ENCODE data around the gene CEMP1. TPM values are rescaled to one million over a fixed set of nuclear protein-coding genes. Genes with fewer than 3 reads are reported as not detected.

The CEMP1 gene
- polyA plus RNA-seq, 1 of the 3 experiments (the other 2 are of a cell fraction), result not detected

DNA sequence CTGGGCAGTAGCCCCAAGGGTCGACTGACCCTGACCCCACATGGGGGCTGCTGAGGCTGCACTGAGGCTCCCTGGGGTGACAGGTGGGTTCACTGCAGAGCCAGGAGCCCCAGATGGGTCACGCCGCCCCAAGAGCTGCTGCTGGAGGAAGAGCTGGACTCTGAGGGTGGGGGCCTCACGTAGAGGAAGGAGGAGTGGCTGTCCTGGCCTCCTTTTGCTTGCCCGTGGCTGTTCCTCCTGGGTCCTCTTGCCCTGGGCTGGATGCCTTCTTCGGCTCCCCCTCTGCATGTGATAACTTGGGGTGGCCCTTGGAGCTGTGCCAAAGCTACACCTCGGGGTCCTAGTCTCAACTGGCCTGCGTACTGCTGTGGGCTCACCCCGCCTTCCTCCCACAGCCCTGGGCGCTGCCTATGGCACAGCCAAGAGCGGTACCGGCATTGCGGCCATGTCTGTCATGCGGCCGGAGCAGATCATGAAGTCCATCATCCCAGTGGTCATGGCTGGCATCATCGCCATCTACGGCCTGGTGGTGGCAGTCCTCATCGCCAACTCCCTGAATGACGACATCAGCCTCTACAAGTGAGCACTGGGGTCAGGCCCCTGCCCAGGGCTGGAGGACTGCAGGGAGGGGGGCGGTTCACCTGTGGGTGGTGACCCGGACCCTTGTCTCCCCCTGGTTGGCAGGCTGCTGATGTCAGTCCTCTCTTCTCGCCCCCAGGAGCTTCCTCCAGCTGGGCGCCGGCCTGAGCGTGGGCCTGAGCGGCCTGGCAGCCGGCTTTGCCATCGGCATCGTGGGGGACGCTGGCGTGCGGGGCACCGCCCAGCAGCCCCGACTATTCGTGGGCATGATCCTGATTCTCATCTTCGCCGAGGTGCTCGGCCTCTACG lies 12.1 kb downstream of the CEMP1 start:
- DNase-seq, result peak; percentile 55
- H4K20me1 ChIP-seq (ENCODE audit: insufficient read depth), result peaks cover 50% of the 10 kb centered on the region
- peaks cover 12 to 15% of the 10 kb centered on the region in 2 experiments for H3K36me3 ChIP-seq (replicated peaks in 1 of 2; ENCODE audit: control insufficient read depth in 1 of 2, insufficient read depth in 2 of 2, low read length in 1 of 2)
- peaks cover 12 to 34% of the 10 kb centered on the region in 2 experiments; a peak in 3 of 4 replicates for H3K4me1 ChIP-seq (ENCODE audit: control insufficient read depth in 1 of 2, insufficient read depth in 2 of 2, low read depth in 1 of 2, low read length in 1 of 2)
- 88% methylated on average over 17 of the region's 39 CpGs for WGBS (ENCODE audit: low lambda C conversion rate)
- no peaks in the 10 kb centered on the region for H3K9me2 ChIP-seq
- peak overlapping the region in 1 of 2 experiments; percentile 29; a peak in 1 of 4 replicates for H3K4me3 ChIP-seq (ENCODE audit: low read depth in 2 of 2, low read length in 1 of 2)
- POLR2A ChIA-PET, result interaction anchor here (1.1 kb wide), 1 partner anchor 50 kb away, joined by 4 read pairs; no protein-coding TSS in a partner anchor
- H3K9me3 ChIP-seq, result no peaks in the 10 kb centered on the region
- H3K4me2 ChIP-seq, result peak overlapping the region; percentile 52; the same call in 1 of the 2 replicates
- peaks cover 91% of the 10 kb centered on the region for H3K79me2 ChIP-seq (ENCODE audit: insufficient read depth)
- H3F3A ChIP-seq (replicated peaks; ENCODE audit: insufficient read depth), result peaks cover 7% of the 10 kb centered on the region
- CTCF ChIA-PET, result interaction anchor here (1.1 to 1.8 kb wide), 4 partner anchors 12 to 21 kb away, joined by 3 to 5 read pairs (median 4); partner anchors contain the start of gene CEMP1
- peak overlapping the region; percentile 65 to 87; a peak in 3 of 4 replicates for H3K27ac ChIP-seq (ENCODE audit: low read depth in 2 of 2, low read length in 1 of 2)
- H3K9ac ChIP-seq, result no peak overlapping the region; the same call in 1 of the 2 replicates
- no peaks in the 10 kb centered on the region for H3K27me3 ChIP-seq (ENCODE audit: insufficient read depth)
- no peak overlapping the region for H2AFZ ChIP-seq (ENCODE audit: low read depth)
- TF ChIP-seq, protein P1, sequence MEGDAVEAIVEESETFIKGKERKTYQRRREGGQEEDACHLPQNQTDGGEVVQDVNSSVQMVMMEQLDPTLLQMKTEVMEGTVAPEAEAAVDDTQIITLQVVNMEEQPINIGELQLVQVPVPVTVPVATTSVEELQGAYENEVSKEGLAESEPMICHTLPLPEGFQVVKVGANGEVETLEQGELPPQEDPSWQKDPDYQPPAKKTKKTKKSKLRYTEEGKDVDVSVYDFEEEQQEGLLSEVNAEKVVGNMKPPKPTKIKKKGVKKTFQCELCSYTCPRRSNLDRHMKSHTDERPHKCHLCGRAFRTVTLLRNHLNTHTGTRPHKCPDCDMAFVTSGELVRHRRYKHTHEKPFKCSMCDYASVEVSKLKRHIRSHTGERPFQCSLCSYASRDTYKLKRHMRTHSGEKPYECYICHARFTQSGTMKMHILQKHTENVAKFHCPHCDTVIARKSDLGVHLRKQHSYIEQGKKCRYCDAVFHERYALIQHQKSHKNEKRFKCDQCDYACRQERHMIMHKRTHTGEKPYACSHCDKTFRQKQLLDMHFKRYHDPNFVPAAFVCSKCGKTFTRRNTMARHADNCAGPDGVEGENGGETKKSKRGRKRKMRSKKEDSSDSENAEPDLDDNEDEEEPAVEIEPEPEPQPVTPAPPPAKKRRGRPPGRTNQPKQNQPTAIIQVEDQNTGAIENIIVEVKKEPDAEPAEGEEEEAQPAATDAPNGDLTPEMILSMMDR (IDR thresholded peaks at IDR 0.05), result 0 out of 2 replicates have a peak, but pooled peaks have one; percentile 6
- no peak for TF ChIP-seq MEF2A (IDR thresholded peaks at IDR 0.05; ENCODE audit: borderline replicate concordance, low read depth)

DNA sequence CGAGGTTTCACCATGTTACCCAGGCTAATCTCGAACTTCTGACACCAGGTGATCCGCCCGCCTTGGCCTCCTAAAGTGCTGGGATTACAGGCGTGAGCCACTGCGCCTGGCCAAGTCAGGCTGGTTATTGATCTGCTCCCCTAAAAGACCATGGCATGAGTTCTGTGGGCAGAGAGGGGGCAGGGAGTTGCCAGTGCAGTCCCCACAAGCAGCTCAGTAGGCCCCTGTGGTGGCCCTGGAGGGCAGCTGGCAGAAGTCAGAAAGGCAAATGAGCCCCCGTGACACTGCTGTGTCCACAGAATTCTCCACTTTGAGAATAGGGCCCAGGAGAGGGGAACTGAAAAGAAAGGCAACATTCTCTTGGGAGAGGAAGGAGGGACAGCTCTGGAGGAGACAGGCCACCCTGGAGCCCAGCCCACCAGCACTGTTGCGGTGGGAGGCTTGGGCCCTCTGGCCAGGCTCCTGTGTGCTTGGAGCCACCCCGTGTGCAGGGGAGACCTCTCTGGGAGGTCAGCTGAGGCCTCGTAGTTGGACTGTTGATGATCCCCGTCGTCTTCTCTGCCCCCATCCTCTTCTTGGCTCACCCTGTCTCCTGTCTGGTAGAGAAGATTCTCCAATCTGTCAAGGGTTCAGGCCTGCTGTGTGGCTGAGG lies 13.1 kb downstream of the CEMP1 start:
- Histone ChIP-seq H4K20me1 (ENCODE audit: insufficient read depth) (peaks cover 50% of the 10 kb centered on the region), H2AFZ (ENCODE audit: low read depth) (no peak overlapping the region), H3F3A (replicated peaks; ENCODE audit: insufficient read depth) (peaks cover 7% of the 10 kb centered on the region), H3K9me3 (no peaks in the 10 kb centered on the region), H3K4me1 (ENCODE audit: control insufficient read depth in 1 of 2, insufficient read depth in 2 of 2, low read depth in 1 of 2, low read length in 1 of 2) (peaks cover 14 to 36% of the 10 kb centered on the region in 2 experiments; a peak in 3 of 4 replicates), H3K4me3 (ENCODE audit: low read depth in 2 of 2, low read length in 1 of 2) (no peak overlapping the region), H3K27me3 (ENCODE audit: insufficient read depth) (no peaks in the 10 kb centered on the region), H3K4me2 (no peak overlapping the region), H3K9ac (no peak overlapping the region), H3K79me2 (ENCODE audit: insufficient read depth) (peaks cover 84% of the 10 kb centered on the region), H3K9me2 (no peaks in the 10 kb centered on the region), H3K36me3 (replicated peaks in 1 of 2; ENCODE audit: control insufficient read depth in 1 of 2, insufficient read depth in 2 of 2, low read length in 1 of 2) (peaks cover 5 to 7% of the 10 kb centered on the region in 2 experiments), H3K27ac (ENCODE audit: low read depth in 2 of 2, low read length in 1 of 2) (no peak overlapping the region)
- WGBS (ENCODE audit: low lambda C conversion rate), result 91% methylated on average over 8 of the region's 12 CpGs
- TF ChIP-seq GATA2 (CRISPR knock-in tag; IDR thresholded peaks at IDR 0.05), result no peak
- no peak for TF ChIP-seq YY1 (IDR thresholded peaks at IDR 0.05; ENCODE audit: low read depth)
- no peak for TF ChIP-seq EZH2phosphoT487 (IDR thresholded peaks at IDR 0.05; ENCODE audit: borderline replicate concordance, low read depth)
- no peak for TF ChIP-seq RCOR1 (IDR thresholded peaks at IDR 0.05; ENCODE audit: low read length)
- no peak for TF ChIP-seq NFIC (IDR thresholded peaks at IDR 0.05; ENCODE audit: borderline replicate concordance)
- no peak for TF ChIP-seq TEAD4 (IDR thresholded peaks at IDR 0.05; ENCODE audit: borderline replicate concordance, insufficient read depth)
- TF ChIP-seq POLR2AphosphoS5 (IDR thresholded peaks at IDR 0.05; ENCODE audit: low read depth, low read length), result no peak
- TF ChIP-seq GABPA (IDR thresholded peaks at IDR 0.05; ENCODE audit: low read depth), result no peak
- TF ChIP-seq MXI1 (IDR thresholded peaks at IDR 0.05; ENCODE audit: low read depth, low read length), result no peak
- no peak for TF ChIP-seq RFX5 (IDR thresholded peaks at IDR 0.05; ENCODE audit: low read length)
- TF ChIP-seq, protein P1 (IDR thresholded peaks at IDR 0.05), result no peak
- no peak for TF ChIP-seq PBX3 (IDR thresholded peaks at IDR 0.05)
- TF ChIP-seq, protein P2, sequence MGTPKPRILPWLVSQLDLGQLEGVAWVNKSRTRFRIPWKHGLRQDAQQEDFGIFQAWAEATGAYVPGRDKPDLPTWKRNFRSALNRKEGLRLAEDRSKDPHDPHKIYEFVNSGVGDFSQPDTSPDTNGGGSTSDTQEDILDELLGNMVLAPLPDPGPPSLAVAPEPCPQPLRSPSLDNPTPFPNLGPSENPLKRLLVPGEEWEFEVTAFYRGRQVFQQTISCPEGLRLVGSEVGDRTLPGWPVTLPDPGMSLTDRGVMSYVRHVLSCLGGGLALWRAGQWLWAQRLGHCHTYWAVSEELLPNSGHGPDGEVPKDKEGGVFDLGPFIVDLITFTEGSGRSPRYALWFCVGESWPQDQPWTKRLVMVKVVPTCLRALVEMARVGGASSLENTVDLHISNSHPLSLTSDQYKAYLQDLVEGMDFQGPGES (IDR thresholded peaks at IDR 0.05; ENCODE audit: low read depth, low read length), result no peak
- no peak for TF ChIP-seq FOSL2 (IDR thresholded peaks at IDR 0.05; ENCODE audit: borderline replicate concordance, low read depth)
- no peak for TF ChIP-seq ELF1 (IDR thresholded peaks at IDR 0.05)
- no peak for TF ChIP-seq MAX (IDR thresholded peaks at IDR 0.05; ENCODE audit: low read depth)
- TF ChIP-seq TCF12 (IDR thresholded peaks at IDR 0.05), result no peak
- DNase-seq, result no peak
- ChIA-PET POLR2A (no interaction called here), CTCF (interaction anchor here (1.5 to 1.6 kb wide), 2 partner anchors 17 to 22 kb away, joined by 3 read pairs; no protein-coding TSS in a partner anchor)

All from SK-N-SH (cell line).